GM13976 (cell line): ENCODE measurements around the gene MALRD1.

Experiments
- DNase-seq: peaks from one replicate; pipeline ENCODE4 v3.0.0; 2012; ENCODE audit warnings: low spot score
- in situ Hi-C: fragments of 300-500 bp; cut with MboI; formaldehyde crosslinking; loops from one replicate; pipeline ENCODE4 v1.12.0; 2022; ENCODE audit warnings: low sequenced_read_pairs, mixed read lengths, inconsistent platforms; ENCODE audit not compliant: unreplicated experiment
- TF ChIP-seq, protein P1 (sequence below): IDR thresholded peaks from 2 replicates; pipeline ENCODE4 v1.5.1; 2012; ENCODE audit warnings: borderline replicate concordance, mild to moderate bottlenecking; ENCODE audit not compliant: insufficient read depth; ENCODE audit errors: extremely low read depth, missing control alignments, control extremely low read depth

Gene MALRD1

DNA sequence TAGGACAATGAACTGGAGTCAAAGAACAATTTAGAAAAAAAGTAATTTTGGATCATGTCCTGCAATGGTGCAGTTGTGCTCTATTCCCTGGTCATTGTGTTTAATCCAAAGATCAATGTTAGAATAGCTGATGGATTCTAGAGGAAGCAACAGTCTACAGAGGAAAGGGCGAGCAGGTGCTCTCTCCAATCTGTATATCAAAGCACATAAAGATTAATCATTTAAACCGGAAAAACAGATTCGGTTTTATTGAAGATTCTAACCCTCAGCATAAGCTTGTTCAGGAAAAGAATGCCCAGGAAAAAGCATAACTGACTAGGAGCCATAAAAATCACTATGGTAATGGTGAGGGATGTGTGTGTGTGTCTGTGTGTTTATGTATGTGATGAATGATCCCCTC is 110.3 kb downstream of the MALRD1 start:
- TF ChIP-seq, protein P1, sequence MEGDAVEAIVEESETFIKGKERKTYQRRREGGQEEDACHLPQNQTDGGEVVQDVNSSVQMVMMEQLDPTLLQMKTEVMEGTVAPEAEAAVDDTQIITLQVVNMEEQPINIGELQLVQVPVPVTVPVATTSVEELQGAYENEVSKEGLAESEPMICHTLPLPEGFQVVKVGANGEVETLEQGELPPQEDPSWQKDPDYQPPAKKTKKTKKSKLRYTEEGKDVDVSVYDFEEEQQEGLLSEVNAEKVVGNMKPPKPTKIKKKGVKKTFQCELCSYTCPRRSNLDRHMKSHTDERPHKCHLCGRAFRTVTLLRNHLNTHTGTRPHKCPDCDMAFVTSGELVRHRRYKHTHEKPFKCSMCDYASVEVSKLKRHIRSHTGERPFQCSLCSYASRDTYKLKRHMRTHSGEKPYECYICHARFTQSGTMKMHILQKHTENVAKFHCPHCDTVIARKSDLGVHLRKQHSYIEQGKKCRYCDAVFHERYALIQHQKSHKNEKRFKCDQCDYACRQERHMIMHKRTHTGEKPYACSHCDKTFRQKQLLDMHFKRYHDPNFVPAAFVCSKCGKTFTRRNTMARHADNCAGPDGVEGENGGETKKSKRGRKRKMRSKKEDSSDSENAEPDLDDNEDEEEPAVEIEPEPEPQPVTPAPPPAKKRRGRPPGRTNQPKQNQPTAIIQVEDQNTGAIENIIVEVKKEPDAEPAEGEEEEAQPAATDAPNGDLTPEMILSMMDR = no peak
- DNase-seq = no peak
- in situ Hi-C loops = no loop called here

DNA sequence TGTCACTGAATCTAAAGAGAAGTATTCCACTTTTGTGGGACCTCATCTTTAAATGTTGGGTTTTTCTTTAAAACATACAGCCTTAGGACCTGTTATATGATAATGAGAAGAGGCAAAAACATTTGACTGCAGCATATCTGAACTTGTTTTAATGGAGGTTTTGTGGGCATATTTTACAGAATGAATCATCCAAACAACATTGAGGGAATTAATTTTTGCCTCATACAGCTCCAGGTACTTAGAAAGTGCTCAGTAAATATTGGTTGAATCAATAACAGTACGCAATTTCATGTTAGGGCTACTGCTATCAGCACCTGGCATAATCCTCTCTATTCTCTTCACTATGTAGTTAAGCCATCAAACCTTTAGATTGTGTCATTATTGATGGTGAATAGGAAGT is 115.9 kb downstream of the MALRD1 start:
- DNase-seq = no peak
- in situ Hi-C loops = no loop called here
- TF ChIP-seq, protein P1 = no peak

DNA sequence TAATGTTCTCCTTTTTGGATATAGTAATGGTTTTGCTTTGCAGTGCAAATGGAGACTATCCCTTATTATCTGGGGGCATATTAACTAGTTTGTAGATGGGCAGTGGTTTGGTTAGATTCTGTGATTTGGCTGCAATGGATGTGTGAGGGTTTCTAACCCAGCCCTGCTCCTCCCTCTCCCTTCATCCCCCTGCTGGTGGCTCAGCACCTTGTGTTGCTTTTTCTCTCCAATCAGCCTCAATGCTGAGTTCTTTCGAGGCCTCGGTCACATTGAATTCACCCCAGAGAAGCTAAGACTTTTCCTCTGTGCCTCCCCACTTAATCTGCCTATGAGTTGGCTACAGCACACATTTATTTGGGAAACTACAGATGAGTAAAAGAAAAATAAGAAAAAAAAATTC is 120.0 kb downstream of the MALRD1 start:
- DNase-seq = no peak
- TF ChIP-seq, protein P1 = no peak
- in situ Hi-C loops = no loop called here

DNA sequence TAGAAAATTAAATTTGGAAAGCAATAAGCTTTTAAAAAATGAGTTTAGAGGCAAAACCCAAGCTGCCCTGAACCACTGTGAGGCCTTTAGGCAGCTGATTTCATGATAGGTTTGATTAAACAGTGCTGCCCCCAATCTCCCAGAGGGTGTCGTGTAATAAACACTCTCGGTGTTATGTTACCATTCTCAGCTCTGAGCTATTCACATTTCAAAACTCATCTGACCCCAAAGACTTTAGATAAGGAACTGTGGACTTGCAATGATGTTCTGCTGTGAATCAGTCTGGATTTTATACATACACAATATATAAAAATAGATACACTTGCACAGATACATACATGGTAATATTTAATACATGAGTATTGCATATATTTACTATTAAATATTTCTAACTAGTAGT is 120.4 kb downstream of the MALRD1 start:
- TF ChIP-seq, protein P1 = no peak
- no peak for DNase-seq
- in situ Hi-C loops = no loop called here

DNA sequence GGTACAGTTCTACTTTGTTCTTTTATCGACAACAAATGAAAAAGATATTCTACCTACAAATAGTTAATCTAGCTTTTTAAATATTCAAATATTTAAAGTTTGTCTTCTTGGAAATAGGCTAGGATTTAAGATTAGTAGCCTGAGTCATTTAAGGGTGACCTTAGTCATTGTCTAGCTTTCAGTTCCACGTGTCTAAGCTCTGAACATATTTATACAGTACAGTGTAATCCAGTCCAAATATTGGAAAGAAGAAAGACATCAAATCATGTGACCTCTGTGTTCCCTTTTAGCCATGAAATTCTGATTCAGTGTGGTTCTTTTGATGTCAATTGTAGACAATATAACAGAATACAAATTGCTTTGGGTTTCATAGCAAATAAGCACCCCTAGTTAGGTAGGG is 121.1 kb downstream of the MALRD1 start:
- in situ Hi-C loops = no loop called here
- TF ChIP-seq, protein P1 = no peak
- no peak for DNase-seq

DNA sequence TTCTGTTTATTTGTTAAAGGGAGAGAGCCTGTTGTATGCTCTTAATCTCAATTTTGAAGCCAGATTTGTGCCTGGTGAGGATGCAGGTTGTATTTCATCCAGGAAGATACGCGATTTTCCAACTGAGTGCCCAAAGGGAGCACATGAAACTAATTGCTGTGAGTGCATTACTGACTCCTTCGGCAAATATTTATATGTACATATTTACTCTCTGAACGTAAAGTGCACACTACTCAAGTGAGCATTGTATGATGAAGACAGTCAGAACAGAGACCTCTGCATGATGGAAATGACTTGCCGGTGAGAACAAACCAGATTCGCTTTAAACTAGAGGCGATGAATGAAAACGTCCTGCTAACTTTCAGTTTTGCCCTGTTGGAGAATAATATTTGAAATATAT is 130.1 kb downstream of the MALRD1 start:
- in situ Hi-C loops = no loop called here
- no peak for DNase-seq
- TF ChIP-seq, protein P1 = no peak

DNA sequence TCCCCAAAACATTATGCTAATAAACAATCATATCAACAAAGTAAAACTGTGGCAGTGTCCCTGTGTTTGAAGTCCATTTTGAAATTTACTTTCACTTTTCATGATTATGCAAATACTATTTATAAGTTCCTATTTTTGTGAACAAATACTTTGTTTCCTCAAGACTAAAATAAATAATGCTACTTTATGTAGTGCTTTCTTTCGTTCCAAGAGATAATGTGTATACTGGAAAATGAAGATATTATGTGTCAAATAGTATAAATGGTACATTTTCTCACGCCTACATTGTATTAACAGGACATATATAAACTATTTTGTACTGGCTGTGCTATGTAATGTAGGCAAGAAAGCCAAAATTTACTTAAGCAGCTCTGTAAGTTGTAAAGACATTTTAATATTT is 136.3 kb downstream of the MALRD1 start:
- in situ Hi-C loops = no loop called here
- TF ChIP-seq, protein P1 = no peak
- DNase-seq = no peak
